OCI-LY1 (cell line): ENCODE data around the gene DDAH1.

ENCODE experiments used
- H2AFZ ChIP-seq: fragments of 200-600 bp; sonication (generic), shearing (Covaris generic); 2 replicates; pipeline ENCODE4 v1.6.0; 2014; ENCODE audit warnings: antibody characterized with exemption, mild to moderate bottlenecking, low read length
- H3F3A ChIP-seq: fragments of 200-600 bp; sonication (generic), shearing (Covaris generic); 2 replicates; pipeline ENCODE4 v1.6.0; 2014; ENCODE audit warnings: mild to moderate bottlenecking, antibody characterized with exemption, low read length, moderate library complexity; ENCODE audit not compliant: insufficient read depth
- H3K27ac ChIP-seq: fragments of 200-600 bp; sonication (generic); 2 replicates; pipeline ENCODE4 v1.5.1; 2014; ENCODE audit warnings: low read length, mixed run types, mild to moderate bottlenecking, low read depth; ENCODE audit not compliant: poor library complexity, severe bottlenecking
- H3K27me3 ChIP-seq: fragments of 200-600 bp; sonication (generic); 2 replicates; pipeline ENCODE4 v1.6.0; 2014; ENCODE audit warnings: antibody characterized with exemption, mild to moderate bottlenecking, low read length, moderate library complexity; ENCODE audit not compliant: insufficient read depth
- H3K36me3 ChIP-seq: fragments of 200-600 bp; sonication (generic); 2 replicates; pipeline ENCODE4 v1.6.1; 2014; ENCODE audit warnings: mild to moderate bottlenecking, antibody characterized with exemption, low read length, moderate library complexity, mixed read lengths; ENCODE audit not compliant: insufficient read depth
- H3K4me1 ChIP-seq: fragments of 200-600 bp; sonication (generic); 2 replicates; pipeline ENCODE4 v1.5.1; 2014; ENCODE audit warnings: mild to moderate bottlenecking, low read length, moderate library complexity; ENCODE audit not compliant: insufficient read depth, severe bottlenecking
- H3K4me2 ChIP-seq: fragments of 200-600 bp; sonication (generic), shearing (Covaris generic); 2 replicates; pipeline ENCODE4 v1.6.1; 2014; ENCODE audit warnings: low read length
- H3K4me3 ChIP-seq: fragments of 200-600 bp; sonication (generic); 2 replicates; pipeline ENCODE4 v1.5.1; 2014; ENCODE audit warnings: low read length, low read depth, mild to moderate bottlenecking, mixed read lengths; ENCODE audit not compliant: poor library complexity, severe bottlenecking
- H3K79me2 ChIP-seq: fragments of 200-600 bp; shearing (Covaris generic); 2 replicates; pipeline ENCODE4 v1.6.1; 2016; ENCODE audit warnings: mixed run types, low read length, mixed read lengths; ENCODE audit not compliant: insufficient read depth
- H3K9ac ChIP-seq: fragments of 200-600 bp; sonication (generic), shearing (Covaris generic); 2 replicates; pipeline ENCODE4 v1.6.1; 2014; ENCODE audit warnings: mild to moderate bottlenecking, low read length, mixed read lengths
- H3K9me2 ChIP-seq: fragments of 200-600 bp; sonication (generic), shearing (Covaris generic); 2 replicates; pipeline ENCODE4 v1.6.1; 2014; ENCODE audit warnings: low read depth, mild to moderate bottlenecking, low read length, mixed read lengths
- H3K9me3 ChIP-seq: fragments of 200-600 bp; shearing (Covaris generic); 2 replicates; pipeline ENCODE4 v1.6.1; 2014; ENCODE audit warnings: low read length, mixed read lengths
- H4K20me1 ChIP-seq: fragments of 200-600 bp; sonication (generic), shearing (Covaris generic); 2 replicates; pipeline ENCODE4 v1.6.0; 2016; ENCODE audit warnings: mild to moderate bottlenecking, low read length; ENCODE audit not compliant: insufficient read depth
- EZH2 ChIP-seq: fragments of 200-600 bp; sonication (generic), shearing (Covaris generic); IDR thresholded peaks from 2 replicates; pipeline ENCODE4 v1.8.0; 2017; ENCODE audit warnings: borderline replicate concordance, mixed run types, mild to moderate bottlenecking, antibody characterized with exemption, low read length, moderate library complexity, mixed read lengths
- TF ChIP-seq, protein P1 (sequence below): fragments of 200-600 bp; sonication (generic), shearing (Covaris generic); IDR thresholded peaks from 2 replicates; pipeline ENCODE4 v1.5.1; 2017; ENCODE audit warnings: mild to moderate bottlenecking, antibody characterized with exemption, low read length, moderate library complexity, mixed read lengths

The DDAH1 gene

DNA sequence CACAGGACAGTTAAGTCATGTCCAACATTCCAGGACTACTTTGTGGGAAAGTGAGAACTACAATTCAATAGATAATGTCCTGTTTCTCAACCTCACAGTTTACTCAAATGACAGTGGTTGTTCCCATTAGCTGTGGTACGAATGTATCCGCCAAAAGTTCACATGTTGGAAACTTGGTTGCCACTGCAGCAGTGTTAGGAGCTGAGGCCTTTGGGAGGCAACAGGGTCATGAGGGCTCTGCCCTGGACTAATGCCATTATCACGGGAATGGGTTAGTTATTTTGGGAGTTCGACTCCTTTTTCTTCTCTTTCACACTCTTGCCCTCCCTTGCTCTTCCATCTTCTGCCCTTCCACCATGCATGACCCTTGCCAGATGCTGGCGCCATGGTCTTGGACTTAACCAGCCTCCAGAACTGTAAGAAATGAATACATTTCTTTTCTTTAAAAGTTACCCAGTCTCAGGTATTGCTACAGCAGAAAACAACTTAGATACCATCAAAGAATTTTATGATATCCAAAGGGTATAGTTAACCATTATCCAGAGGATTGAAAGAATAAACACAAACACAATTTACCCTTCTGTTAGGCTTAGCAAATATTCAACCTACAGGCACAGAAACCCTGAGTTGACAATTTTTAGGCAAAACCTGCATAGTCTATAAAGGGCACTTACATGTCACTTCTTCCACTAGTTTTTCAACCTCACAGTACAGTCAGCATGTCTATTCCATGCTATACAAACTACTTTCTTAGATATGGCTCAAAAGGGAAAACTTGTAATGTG, 196.0 kb downstream of the DDAH1 start:
- no peaks in the 10 kb centered on the region for H3F3A ChIP-seq
- H3K4me1 ChIP-seq = peaks cover under 1% of the 10 kb centered on the region
- no peak overlapping the region for H3K9ac ChIP-seq
- H3K27me3 ChIP-seq = no peaks in the 10 kb centered on the region
- no peak overlapping the region for H3K4me3 ChIP-seq
- no peak for TF ChIP-seq EZH2
- TF ChIP-seq, protein P1, sequence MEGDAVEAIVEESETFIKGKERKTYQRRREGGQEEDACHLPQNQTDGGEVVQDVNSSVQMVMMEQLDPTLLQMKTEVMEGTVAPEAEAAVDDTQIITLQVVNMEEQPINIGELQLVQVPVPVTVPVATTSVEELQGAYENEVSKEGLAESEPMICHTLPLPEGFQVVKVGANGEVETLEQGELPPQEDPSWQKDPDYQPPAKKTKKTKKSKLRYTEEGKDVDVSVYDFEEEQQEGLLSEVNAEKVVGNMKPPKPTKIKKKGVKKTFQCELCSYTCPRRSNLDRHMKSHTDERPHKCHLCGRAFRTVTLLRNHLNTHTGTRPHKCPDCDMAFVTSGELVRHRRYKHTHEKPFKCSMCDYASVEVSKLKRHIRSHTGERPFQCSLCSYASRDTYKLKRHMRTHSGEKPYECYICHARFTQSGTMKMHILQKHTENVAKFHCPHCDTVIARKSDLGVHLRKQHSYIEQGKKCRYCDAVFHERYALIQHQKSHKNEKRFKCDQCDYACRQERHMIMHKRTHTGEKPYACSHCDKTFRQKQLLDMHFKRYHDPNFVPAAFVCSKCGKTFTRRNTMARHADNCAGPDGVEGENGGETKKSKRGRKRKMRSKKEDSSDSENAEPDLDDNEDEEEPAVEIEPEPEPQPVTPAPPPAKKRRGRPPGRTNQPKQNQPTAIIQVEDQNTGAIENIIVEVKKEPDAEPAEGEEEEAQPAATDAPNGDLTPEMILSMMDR = no peak
- no peak overlapping the region for H3K27ac ChIP-seq
- no peak overlapping the region for H3K4me2 ChIP-seq
- H3K9me3 ChIP-seq = no peaks in the 10 kb centered on the region
- no peak overlapping the region for H2AFZ ChIP-seq
- H3K9me2 ChIP-seq = no peaks in the 10 kb centered on the region
- peaks cover 77% of the 10 kb centered on the region for H3K36me3 ChIP-seq
- H3K79me2 ChIP-seq = peaks cover 16% of the 10 kb centered on the region; the same call in 1 of the 2 replicates
- H4K20me1 ChIP-seq = no peaks in the 10 kb centered on the region
